GM12892 (cell line): ENCODE measurements around the gene NKX1-1.

Experiments used
- POLR2A ChIP-seq: IDR thresholded peaks from 2 replicates; pipeline ENCODE4 v1.6.1; 2011; ENCODE audit warnings: low read depth, low read length, control low read depth
- POLR2AphosphoS5 ChIP-seq: IDR thresholded peaks from 2 replicates; pipeline ENCODE4 v1.6.1; 2011; ENCODE audit warnings: low read depth, low read length, control low read depth
- TAF1 ChIP-seq: IDR thresholded peaks from 2 replicates; pipeline ENCODE4 v1.6.1; 2011; ENCODE audit warnings: low read depth, mild to moderate bottlenecking, control low read depth, low read length, borderline replicate concordance

DNA sequence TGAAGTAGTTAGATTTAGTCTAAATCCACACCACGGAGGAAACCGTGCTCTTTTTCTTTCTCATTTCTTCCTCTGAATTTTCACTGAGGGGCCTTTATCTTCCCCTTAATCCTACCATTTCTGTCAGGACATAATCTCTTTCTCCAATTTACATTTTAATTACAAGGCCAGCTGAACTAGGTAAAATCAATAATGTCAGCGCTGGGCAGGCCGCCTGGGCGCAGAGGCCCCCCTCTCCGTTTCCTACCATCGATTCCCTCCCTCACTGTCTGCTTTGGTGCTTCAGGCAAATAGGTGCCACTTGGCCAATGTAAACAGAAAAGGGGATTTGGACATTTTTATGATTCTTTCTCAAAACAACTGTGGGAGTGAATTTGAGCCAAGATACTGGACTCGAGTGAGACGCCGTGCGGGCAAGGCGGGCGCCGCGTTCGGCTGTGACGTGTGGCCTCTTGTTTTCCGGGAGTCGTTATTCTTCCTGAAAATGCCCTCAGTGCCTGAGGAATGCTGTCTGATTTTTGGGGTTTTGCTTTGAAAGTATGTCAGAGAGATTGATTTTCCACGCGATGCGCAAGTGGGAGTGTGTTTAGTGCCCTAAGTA is 36.7 kb downstream of the NKX1-1 start:
- TF ChIP-seq POLR2AphosphoS5 (no peak), POLR2A (no peak), TAF1 (no peak)
